ENCODE data around the gene TF.

TF gene

DNA sequence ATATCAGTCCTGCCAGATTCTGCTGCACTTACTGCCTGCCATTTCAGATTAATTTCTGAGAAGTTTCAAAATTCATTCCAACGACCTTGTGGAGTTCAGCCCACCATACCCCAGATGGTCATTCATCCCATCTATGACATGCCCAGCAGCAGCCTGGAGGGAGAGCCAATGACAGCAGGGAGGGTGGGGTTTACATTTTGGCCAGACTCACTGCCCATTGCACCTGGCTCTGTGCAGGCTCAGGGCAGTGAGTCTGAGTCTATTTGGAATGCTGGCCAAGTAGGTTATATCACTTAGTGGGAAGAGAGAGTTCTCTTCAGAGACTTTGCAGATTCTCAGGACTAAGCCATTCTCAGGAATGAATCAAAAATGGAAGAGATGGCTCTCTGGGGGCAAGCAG is 80.9 kb downstream of the TF start:
- DNase-seq, result no peak
- no peaks in the 10 kb centered on the region for H3K27me3 ChIP-seq
- no peaks in the 10 kb centered on the region for H3K4me1 ChIP-seq
- H3K36me3 ChIP-seq, result peaks cover 18% of the 10 kb centered on the region
- H3K4me3 ChIP-seq (ENCODE audit: low read depth, low read length), result no peak overlapping the region
- no peaks in the 10 kb centered on the region for H3K9me3 ChIP-seq
- TF ChIP-seq, protein P1, sequence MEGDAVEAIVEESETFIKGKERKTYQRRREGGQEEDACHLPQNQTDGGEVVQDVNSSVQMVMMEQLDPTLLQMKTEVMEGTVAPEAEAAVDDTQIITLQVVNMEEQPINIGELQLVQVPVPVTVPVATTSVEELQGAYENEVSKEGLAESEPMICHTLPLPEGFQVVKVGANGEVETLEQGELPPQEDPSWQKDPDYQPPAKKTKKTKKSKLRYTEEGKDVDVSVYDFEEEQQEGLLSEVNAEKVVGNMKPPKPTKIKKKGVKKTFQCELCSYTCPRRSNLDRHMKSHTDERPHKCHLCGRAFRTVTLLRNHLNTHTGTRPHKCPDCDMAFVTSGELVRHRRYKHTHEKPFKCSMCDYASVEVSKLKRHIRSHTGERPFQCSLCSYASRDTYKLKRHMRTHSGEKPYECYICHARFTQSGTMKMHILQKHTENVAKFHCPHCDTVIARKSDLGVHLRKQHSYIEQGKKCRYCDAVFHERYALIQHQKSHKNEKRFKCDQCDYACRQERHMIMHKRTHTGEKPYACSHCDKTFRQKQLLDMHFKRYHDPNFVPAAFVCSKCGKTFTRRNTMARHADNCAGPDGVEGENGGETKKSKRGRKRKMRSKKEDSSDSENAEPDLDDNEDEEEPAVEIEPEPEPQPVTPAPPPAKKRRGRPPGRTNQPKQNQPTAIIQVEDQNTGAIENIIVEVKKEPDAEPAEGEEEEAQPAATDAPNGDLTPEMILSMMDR (IDR thresholded peaks at IDR 0.05; ENCODE audit: low read depth, low read length), result no peak

DNA sequence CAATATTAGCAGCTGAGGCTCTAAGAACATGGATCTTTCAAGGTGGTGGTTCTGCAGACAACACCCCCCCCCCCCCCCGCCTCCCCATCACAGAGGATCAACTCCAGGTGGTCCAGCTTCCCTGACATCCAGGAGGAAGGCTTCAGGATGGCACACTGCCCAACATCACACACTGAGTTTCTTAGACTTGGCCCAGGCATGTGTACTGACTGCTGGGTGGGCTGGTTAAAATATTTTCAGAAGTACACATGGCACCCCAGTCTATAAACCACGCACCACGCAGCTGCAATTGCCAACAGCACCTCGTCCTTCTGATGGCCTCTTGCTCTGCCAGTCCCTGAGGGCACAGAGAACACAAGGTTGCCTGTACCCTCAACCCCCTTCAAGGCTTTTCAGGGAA is 81.5 kb downstream of the TF start:
- H3K4me1 ChIP-seq, result no peaks in the 10 kb centered on the region
- DNase-seq, result no peak
- peaks cover 12% of the 10 kb centered on the region for H3K36me3 ChIP-seq
- no peak overlapping the region for H3K4me3 ChIP-seq (ENCODE audit: low read depth, low read length)
- no peaks in the 10 kb centered on the region for H3K27me3 ChIP-seq
- TF ChIP-seq, protein P1 (IDR thresholded peaks at IDR 0.05; ENCODE audit: low read depth, low read length), result no peak
- H3K9me3 ChIP-seq, result no peaks in the 10 kb centered on the region

DNA sequence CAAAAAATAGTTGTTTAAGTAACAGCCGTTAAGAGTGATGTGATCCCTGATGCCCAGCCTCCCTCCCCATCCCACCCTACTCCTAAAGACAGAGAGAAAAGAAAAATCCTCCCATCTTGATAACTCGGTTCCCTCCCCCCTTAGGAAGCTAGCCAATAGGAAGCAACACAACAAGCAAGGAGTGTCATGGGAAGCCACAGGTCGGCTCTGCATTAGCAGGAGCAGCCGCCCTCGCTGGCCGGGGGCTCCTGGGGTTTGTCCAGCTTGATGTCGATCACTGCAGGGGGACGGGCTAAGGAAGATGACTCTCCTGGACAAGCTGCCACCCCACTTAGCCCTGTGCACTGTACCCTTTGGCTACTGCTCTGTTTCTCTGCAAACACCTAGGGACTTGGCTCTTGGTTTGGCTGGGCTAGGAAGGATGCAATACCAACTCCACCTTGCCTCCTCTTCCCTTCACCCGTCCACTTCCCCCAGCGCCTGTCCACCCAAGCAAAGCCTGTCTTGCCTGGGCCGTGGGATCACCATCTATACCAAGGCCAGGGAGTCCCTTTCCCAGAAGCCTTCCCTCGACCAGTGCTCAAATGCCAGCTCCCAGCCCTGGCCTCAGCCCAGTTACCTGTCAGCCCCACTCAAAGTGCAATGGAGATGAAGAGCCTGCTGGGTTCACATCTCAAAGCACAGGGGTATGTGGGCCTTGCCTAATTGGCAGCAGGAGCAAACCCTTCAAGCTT is 82.5 kb downstream of the TF start:
- TF ChIP-seq, protein P1 (IDR thresholded peaks at IDR 0.05; ENCODE audit: low read depth, low read length), result no peak
- Histone ChIP-seq H3K4me1 (no peaks in the 10 kb centered on the region), H3K27me3 (no peaks in the 10 kb centered on the region), H3K36me3 (peaks cover 7% of the 10 kb centered on the region), H3K4me3 (ENCODE audit: low read depth, low read length) (no peak overlapping the region), H3K9me3 (no peaks in the 10 kb centered on the region)
- DNase-seq, result peak; percentile 34

DNA sequence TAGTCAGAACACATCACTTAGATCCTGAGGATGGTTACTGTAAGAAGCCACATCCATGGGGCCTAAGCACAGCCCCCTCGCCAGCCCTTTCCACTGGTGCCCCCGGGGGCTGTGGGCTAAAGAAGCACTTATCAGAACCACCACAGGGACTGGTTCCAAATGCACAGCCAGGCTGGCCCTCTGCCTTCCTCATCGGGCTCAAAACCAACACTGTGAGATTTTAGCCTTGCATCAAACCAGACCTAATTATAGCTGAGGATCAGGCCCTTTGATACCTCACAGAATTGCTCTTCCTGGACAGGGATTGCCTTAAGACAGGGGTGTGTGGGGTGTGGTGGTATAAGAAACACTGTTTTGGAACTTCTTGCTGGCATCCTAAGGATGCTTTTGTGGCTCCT is 83.1 kb downstream of the TF start:
- Histone ChIP-seq H3K27me3 (no peaks in the 10 kb centered on the region), H3K36me3 (peaks cover 2% of the 10 kb centered on the region), H3K9me3 (no peaks in the 10 kb centered on the region), H3K4me3 (ENCODE audit: low read depth, low read length) (no peak overlapping the region), H3K4me1 (no peaks in the 10 kb centered on the region)
- TF ChIP-seq, protein P1 (IDR thresholded peaks at IDR 0.05; ENCODE audit: low read depth, low read length), result no peak
- DNase-seq, result no peak

DNA sequence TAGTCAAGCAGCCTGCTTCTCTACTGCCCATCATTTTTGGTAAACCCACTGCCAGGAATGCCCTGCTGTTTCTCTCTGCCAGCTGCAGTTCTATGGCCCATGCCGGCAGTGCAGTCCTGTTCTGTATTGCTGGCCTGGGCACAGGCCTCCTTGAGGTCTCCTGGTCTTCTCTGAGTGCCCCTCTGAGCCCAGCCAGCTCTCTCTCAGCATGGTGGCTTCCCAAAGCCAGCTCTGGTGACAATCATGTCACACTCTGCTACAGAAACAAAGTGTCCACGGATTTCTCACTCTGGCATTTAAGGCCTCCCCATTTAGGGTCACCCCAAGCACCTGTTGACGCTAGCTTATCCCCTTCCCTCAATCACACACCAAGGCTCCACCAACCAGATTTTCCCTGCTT is 83.9 kb downstream of the TF start:
- Histone ChIP-seq H3K9me3 (no peaks in the 10 kb centered on the region), H3K36me3 (no peaks in the 10 kb centered on the region), H3K4me3 (ENCODE audit: low read depth, low read length) (no peak overlapping the region), H3K4me1 (no peaks in the 10 kb centered on the region), H3K27me3 (no peaks in the 10 kb centered on the region)
- TF ChIP-seq, protein P1 (IDR thresholded peaks at IDR 0.05; ENCODE audit: low read depth, low read length), result no peak
- DNase-seq, result no peak

DNA sequence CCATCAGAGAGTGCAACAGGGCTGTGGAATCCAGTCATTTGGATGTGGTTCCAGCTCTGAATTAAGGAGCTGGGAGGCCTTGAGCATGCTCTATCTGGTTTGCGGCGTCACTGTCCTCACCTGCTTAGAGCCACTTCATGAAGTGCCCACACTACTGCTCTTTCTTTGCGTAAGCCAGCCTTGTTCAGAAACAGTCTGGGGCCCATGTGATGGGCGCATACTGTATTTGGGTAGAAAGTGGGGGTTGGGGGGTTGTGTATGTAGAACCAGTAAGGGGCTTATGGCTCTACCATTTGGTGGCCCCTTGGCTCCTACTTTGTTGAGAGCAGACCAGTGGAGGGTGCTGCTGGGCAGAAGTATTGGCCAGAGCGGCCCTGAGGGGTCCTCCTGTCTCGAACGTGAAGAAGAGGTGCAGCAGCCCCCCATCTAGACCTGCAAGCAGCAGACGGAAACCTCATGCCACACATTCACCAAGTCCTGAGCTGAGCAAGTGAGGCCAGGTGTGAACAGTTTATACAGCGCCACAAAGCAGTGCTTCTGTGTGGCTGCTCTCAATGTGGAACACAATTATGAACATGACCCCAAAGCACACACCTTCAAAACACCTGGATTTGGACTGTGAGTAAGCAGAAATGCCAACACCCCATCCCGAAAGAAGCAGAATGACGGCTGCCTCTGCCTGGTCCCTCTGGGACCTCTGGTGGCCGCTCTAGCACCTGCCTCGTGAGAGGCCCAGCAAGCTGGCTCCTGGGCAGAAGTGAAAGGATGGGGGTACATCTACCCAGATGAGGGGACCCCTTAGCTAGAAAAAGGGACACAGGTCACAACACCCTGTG is 86.0 kb downstream of the TF start:
- Histone ChIP-seq H3K4me3 (ENCODE audit: low read depth, low read length) (no peak overlapping the region), H3K4me1 (no peaks in the 10 kb centered on the region), H3K9me3 (no peaks in the 10 kb centered on the region), H3K27me3 (no peaks in the 10 kb centered on the region), H3K36me3 (no peaks in the 10 kb centered on the region)
- DNase-seq, result no peak
- TF ChIP-seq, protein P1 (IDR thresholded peaks at IDR 0.05; ENCODE audit: low read depth, low read length), result no peak

Data from BE2C (cell line).